ENCODE measurements around the gene TRIM16. TPM values are rescaled to one million over a fixed set of nuclear protein-coding genes. Genes with fewer than 3 reads are reported as not detected.
"Not testable (repeated sequence)": the region's sequence is repeated elsewhere in the genome, so short reads cannot be mapped to it uniquely, and the experiment has no call there.

Gene TRIM16
- total RNA-seq, 4 donors from 2014 or later = 102 to 208 (median 167) TPM

GRCh38 chr17:15699413-15699924, 15.4 kb upstream of the TRIM16 start, which contains the start of gene ZNF286A:
ZNF286A (plus strand) TSS chr17:15699752; CDS start chr17:15700330, 578 bp downstream.
- Histone ChIP-seq H3K27ac (peak within 1 kb of the TSS; percentile 63 to 82 (median 76)), H3K4me3 (peak within 1 kb of the TSS; percentile 48 to 73 (median 61)), H3K36me3 (peaks cover 0 to 17% (median 0%) of the 10 kb centered on the region in 3 donors)
- H3K27me3 ChIP-seq; H3K9me3 ChIP-seq; H3K4me1 ChIP-seq; intact Hi-C loops (cut with DNase I): not testable (repeated sequence)
- TF ChIP-seq POLR2A (IDR thresholded peaks at IDR 0.05) (peak in 3 of 4 donors; percentile 46 to 74 (median 58)), CTCF (IDR thresholded peaks at IDR 0.05) (peak in 1 of 6 experiments; percentile 43)
- peak; percentile 82 for DNase-seq
- WGBS, 2 donors = 0% methylated on average over 5 of the region's 44 CpGs; no CpG with 5 or more reads in 1 of the 2 donors

DNA sequence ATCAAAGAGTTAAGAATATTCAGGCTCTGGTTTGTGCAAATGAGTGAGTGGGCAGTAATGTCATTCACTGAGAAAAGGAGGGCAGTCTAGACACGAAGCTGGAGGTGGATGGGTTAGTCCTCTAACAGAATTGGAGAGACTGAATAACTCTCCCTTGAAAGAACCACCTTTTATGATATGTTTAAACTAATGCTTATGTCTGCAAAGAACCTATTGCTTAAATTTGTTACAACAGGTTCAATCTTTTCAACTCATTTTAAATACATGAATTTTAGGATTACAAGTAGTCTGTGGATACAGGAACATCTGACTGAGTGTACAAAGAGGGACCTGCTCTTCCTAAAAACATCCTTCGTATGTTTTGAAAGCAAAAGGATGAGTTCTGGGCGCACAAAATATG, 14.9 kb upstream of the TRIM16 start:
- peaks cover 0 to 13% (median 0%) of the 10 kb centered on the region in 3 donors for H3K36me3 ChIP-seq
- H3K9me3 ChIP-seq; H3K27me3 ChIP-seq; DNase-seq; intact Hi-C loops (cut with DNase I); H3K4me1 ChIP-seq: not testable (repeated sequence)
- peak overlapping the region; percentile 63 to 82 (median 76) for H3K27ac ChIP-seq
- peak overlapping the region; percentile 48 to 73 (median 61) for H3K4me3 ChIP-seq
- WGBS, 2 donors = 13 to 25% methylated on average over 1 to 3 of the region's 3 CpGs

DNA sequence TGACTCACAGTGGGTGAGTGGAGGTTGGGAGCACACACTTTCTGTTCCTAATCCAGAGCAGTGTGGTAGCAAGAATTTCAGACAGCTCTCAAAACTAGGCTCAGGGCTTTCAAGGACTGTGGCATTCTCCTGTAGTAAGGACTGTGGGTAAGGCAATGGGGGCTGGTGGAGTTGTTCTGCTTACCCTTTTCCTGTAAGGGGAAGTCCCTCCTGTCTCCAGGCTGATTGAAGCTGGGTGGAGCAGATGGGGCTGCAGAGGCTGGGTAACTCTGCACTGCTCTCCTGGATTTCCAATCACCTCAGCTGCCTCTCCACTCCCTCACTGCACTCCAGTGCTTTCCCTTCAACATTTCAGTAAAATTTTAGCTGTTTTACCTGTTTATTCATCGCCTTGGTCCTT, 3.4 kb upstream of the TRIM16 start:
- H3K27ac ChIP-seq, H3K27me3 ChIP-seq, H3K9me3 ChIP-seq, H3K4me3 ChIP-seq, H3K4me1 ChIP-seq, DNase-seq, H3K36me3 ChIP-seq: not testable (repeated sequence)
- intact Hi-C loops (cut with DNase I) = loop anchor here (10.0 kb wide), 1 partner anchor 97 kb away; no protein-coding TSS in a partner anchor
- 85 to 90% methylated on average over 1 of the region's 1 CpG for WGBS, 2 donors

DNA sequence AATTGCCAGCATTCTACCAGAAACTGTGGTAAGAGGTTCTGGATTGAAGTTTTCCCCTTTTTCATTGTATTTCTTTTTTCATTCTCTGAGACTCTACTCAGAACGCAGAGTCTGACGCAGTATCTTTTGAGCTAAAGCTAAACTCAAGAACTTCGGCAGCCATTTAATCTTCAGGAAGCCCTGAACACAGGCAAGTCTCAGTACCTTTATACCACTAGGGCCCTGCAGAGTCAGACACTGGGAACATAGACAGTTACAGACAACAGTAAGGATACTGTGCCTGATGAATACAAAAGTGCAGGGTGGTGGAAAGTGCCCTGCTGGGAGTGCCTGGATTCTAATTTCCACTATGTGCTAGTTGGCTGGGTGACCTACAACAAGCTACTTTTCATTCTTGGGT, 976 bp downstream of the TRIM16 start:
- not testable (repeated sequence) for H3K27me3 ChIP-seq, H3K4me3 ChIP-seq, DNase-seq, H3K27ac ChIP-seq, H3K4me1 ChIP-seq, H3K9me3 ChIP-seq, H3K36me3 ChIP-seq
- 65 to 100% methylated on average over 3 of the region's 3 CpGs for WGBS, 2 donors
- intact Hi-C loops (cut with DNase I) = loop anchor here (10.0 kb wide), 1 partner anchor 102 kb away; no protein-coding TSS in a partner anchor

- 80 to 86% methylated on average over 4 to 6 of the region's 6 CpGs for WGBS, 2 donors
- not testable (repeated sequence) for DNase-seq, H3K4me3 ChIP-seq
Observed at GRCh38 chr17:15675991-15676390, 8.1 kb downstream of the TRIM16 start.

GRCh38 chr17:15674640-15675039, 9.5 kb downstream of the TRIM16 start:
- intact Hi-C loops (cut with DNase I); H3K4me1 ChIP-seq; H3K27me3 ChIP-seq; DNase-seq; H3K9me3 ChIP-seq; H3K4me3 ChIP-seq; H3K27ac ChIP-seq: not testable (repeated sequence)
- no CpG with 5 or more reads among the region's 1 CpG for WGBS, 2 donors
- peaks cover 0 to 16% (median 0%) of the 10 kb centered on the region in 3 donors for H3K36me3 ChIP-seq

More at GRCh38 chr17:15675991-15676390, 8.1 kb downstream of the TRIM16 start:
- peaks cover 0 to 16% (median 0%) of the 10 kb centered on the region in 3 donors for H3K36me3 ChIP-seq
- intact Hi-C loops (cut with DNase I); H3K9me3 ChIP-seq; H3K27me3 ChIP-seq; H3K4me1 ChIP-seq; H3K27ac ChIP-seq: not testable (repeated sequence)

- intact Hi-C loops (cut with DNase I); H3K4me1 ChIP-seq; H3K9me3 ChIP-seq; H3K36me3 ChIP-seq; DNase-seq; H3K27ac ChIP-seq; H3K27me3 ChIP-seq; H3K4me3 ChIP-seq: not testable (repeated sequence)
- 71% methylated on average over 3 of the region's 5 CpGs; no CpG with 5 or more reads in 1 of the 2 donors for WGBS, 2 donors
Observed at GRCh38 chr17:15669526-15669925, 14.6 kb downstream of the TRIM16 start.

GRCh38 chr17:15663691-15664090, 20.4 kb downstream of the TRIM16 start:
- TF ChIP-seq CTCF (IDR thresholded peaks at IDR 0.05) (no peak), POLR2A (IDR thresholded peaks at IDR 0.05) (no peak)
- intact Hi-C loops (cut with DNase I) = no loop called here
- H3K4me3 ChIP-seq = no peak overlapping the region
- peaks cover 0 to 14% (median 4%) of the 10 kb centered on the region in 3 donors for H3K36me3 ChIP-seq
- 96% methylated on average over 3 to 5 of the region's 5 CpGs for WGBS, 2 donors
- DNase-seq = no peak
- no peak overlapping the region for H3K27ac ChIP-seq
- no peaks in the 10 kb centered on the region for H3K9me3 ChIP-seq
- no peaks in the 10 kb centered on the region for H3K27me3 ChIP-seq
- peaks cover 16 to 19% (median 18%) of the 10 kb centered on the region in 3 donors for H3K4me1 ChIP-seq

Data from esophagus squamous epithelium (tissue), 5 donors.